Endothelial cell of umbilical vein (primary cell): ENCODE data around the gene TNIP3. TPM values are rescaled to one million over a fixed set of nuclear protein-coding genes. Genes with fewer than 3 reads are reported as not detected.

ENCODE experiments used
- BruUV-seq: library from RNA; stranded (reverse); fragments of 400-500 nt; replicated peaks from 2 replicates; lab custom pipeline; 2021; lab: Mats Ljungman, UMichigan
- CTCF ChIA-PET: fragments of 300-600, 350-600 bp; sonication (Branson Sonifier 250); formaldehyde crosslinking; loops from one replicate; lab custom pipeline; 2021; ENCODE audit warnings: antibody characterized with exemption, inconsistent platforms; lab: Charles Lee
- POLR2A ChIA-PET: fragments of 300-600, 350-600 bp; sonication (Branson Sonifier 250); formaldehyde crosslinking; loops from one replicate; lab custom pipeline; 2021; ENCODE audit warnings: antibody characterized with exemption, inconsistent platforms; lab: Charles Lee
- DNase-seq: peaks from one replicate; pipeline ENCODE4 v3.0.0-alpha.2; 2011; ENCODE audit warnings: low read depth, low spot score
- FAIRE-seq: peaks from 2 replicates; lab custom pipeline; 2011; peaks lifted over from hg19 to GRCh38; lab: Jason Lieb, UNC
- H2AFZ ChIP-seq: 2 replicates; pipeline ENCODE4 v1.6.0; 2012; ENCODE audit warnings: low read depth, low read length, control low read depth, inconsistent platforms
- H3K27ac ChIP-seq: 2 replicates; pipeline ENCODE4 v1.5.1; 2011; ENCODE audit warnings: low read depth, mild to moderate bottlenecking, control low read depth, low read length, moderate library complexity; ENCODE audit not compliant: insufficient read depth
- H3K27me3 ChIP-seq, 2 experiments: 2 replicates each; pipeline versions ENCODE4 v1.6.0 to v1.6.1; 2011; ENCODE audit warnings: low read length in 2 of 2, mixed read lengths in 1 of 2; ENCODE audit not compliant: control insufficient read depth in 2 of 2, insufficient read depth in 2 of 2
- H3K36me3 ChIP-seq, 2 experiments: 2 replicates in 1 of 2; 3 replicates in 1 of 2; pipeline ENCODE4 v1.5.1; 2011; ENCODE audit warnings: low read length in 2 of 2, mild to moderate bottlenecking in 1 of 2, moderate library complexity in 1 of 2; ENCODE audit not compliant: control insufficient read depth in 2 of 2, insufficient read depth in 2 of 2; ENCODE audit errors: extremely low read depth in 1 of 2
- H3K4me1 ChIP-seq: 3 replicates; pipeline ENCODE4 v1.5.1; 2011; ENCODE audit warnings: mild to moderate bottlenecking, low read length; ENCODE audit not compliant: control insufficient read depth, insufficient read depth; ENCODE audit errors: extremely low read depth
- H3K4me2 ChIP-seq: 2 replicates; pipeline ENCODE4 v1.6.1; 2011; ENCODE audit warnings: low read length, control low read depth, mixed read lengths; ENCODE audit not compliant: insufficient read depth
- H3K4me3 ChIP-seq, 3 experiments: fragments of 200-600 bp in 1 of 3; sonication (generic), shearing (Covaris generic) in 1 of 3; replicated peaks in 1 of 3; 2 replicates each; pipeline ENCODE4 v1.5.1; 2011 to 2016; ENCODE audit warnings: control low read depth in 3 of 3, low read length in 3 of 3, mild to moderate bottlenecking in 2 of 3, inconsistent platforms in 1 of 3, low read depth in 1 of 3, moderate library complexity in 1 of 3; ENCODE audit not compliant: insufficient read depth in 1 of 3
- H3K79me2 ChIP-seq: 2 replicates; pipeline ENCODE4 v1.6.0; 2012; ENCODE audit warnings: low read length, inconsistent platforms; ENCODE audit not compliant: control insufficient read depth, insufficient read depth
- H3K9ac ChIP-seq: replicated peaks from 2 replicates; pipeline ENCODE3; 2011; ENCODE audit warnings: low read length, control low read depth; ENCODE audit not compliant: insufficient read depth; ENCODE audit errors: extremely low read depth
- H3K9me1 ChIP-seq: replicated peaks from 3 replicates; pipeline ENCODE4 v1.6.0; 2011; ENCODE audit warnings: mild to moderate bottlenecking, low read length; ENCODE audit not compliant: control insufficient read depth, insufficient read depth; ENCODE audit errors: extremely low read depth
- H3K9me3 ChIP-seq: replicated peaks from 2 replicates; pipeline ENCODE4 v1.5.1; 2012; ENCODE audit warnings: low read length, inconsistent platforms; ENCODE audit not compliant: control insufficient read depth, insufficient read depth
- H4K20me1 ChIP-seq: replicated peaks from 2 replicates; pipeline ENCODE3; 2011; ENCODE audit warnings: mild to moderate bottlenecking, low read length; ENCODE audit not compliant: control insufficient read depth, insufficient read depth; ENCODE audit errors: extremely low read depth
- CTCF ChIP-seq, 2 donors: IDR thresholded peaks; 1 replicate in 1 of 2; 2 replicates in 1 of 2; pipeline ENCODE4 v1.5.1; 2011; ENCODE audit warnings: low read length in 2 of 2, mild to moderate bottlenecking in 2 of 2, moderate library complexity in 2 of 2, control low read depth in 1 of 2, inconsistent platforms in 1 of 2, low read depth in 1 of 2; ENCODE audit not compliant: insufficient read depth in 1 of 2; ENCODE audit errors: extremely low read depth in 1 of 2
- EZH2 ChIP-seq: IDR thresholded peaks from 2 replicates; pipeline ENCODE4 v1.6.1; 2012; ENCODE audit warnings: borderline replicate concordance, low read depth, mild to moderate bottlenecking, moderate library complexity, low read length, inconsistent platforms; ENCODE audit not compliant: severe bottlenecking
- FOS ChIP-seq: IDR thresholded peaks from 2 replicates; pipeline ENCODE4 v1.6.1; 2011; ENCODE audit warnings: mild to moderate bottlenecking, low read length, moderate library complexity, borderline replicate concordance; ENCODE audit not compliant: insufficient read depth
- GATA2 ChIP-seq: IDR thresholded peaks from 2 replicates; pipeline ENCODE4 v1.7.0; 2011; ENCODE audit warnings: low read depth, mild to moderate bottlenecking, moderate library complexity, mixed read lengths, low read length; ENCODE audit not compliant: insufficient read length, insufficient read depth
- JUN ChIP-seq: IDR thresholded peaks from 2 replicates; pipeline ENCODE4 v1.6.1; 2011; ENCODE audit warnings: borderline replicate concordance, low read depth; ENCODE audit not compliant: insufficient read length, insufficient read depth
- MAX ChIP-seq: IDR thresholded peaks from 2 replicates; pipeline ENCODE4 v1.6.1; 2011; ENCODE audit not compliant: insufficient read depth, insufficient read length
- MYC ChIP-seq: IDR thresholded peaks from one replicate; pipeline ENCODE4 v1.6.1; 2011; ENCODE audit warnings: mild to moderate bottlenecking, low read depth, low read length
- POLR2A ChIP-seq: IDR thresholded peaks from 2 replicates; pipeline ENCODE4 v1.6.1; 2012; ENCODE audit warnings: low read depth, mild to moderate bottlenecking, control low read depth, low read length
- POLR2AphosphoS5 ChIP-seq: IDR thresholded peaks from 2 replicates; pipeline ENCODE4 v1.6.1; 2012; ENCODE audit warnings: low read depth, mild to moderate bottlenecking, control low read depth, low read length, moderate library complexity; ENCODE audit not compliant: insufficient read depth
- dilution Hi-C: fragments of 300-500 bp; cut with MboI; formaldehyde crosslinking; loops from one replicate; pipeline ENCODE4 v1.15.0; 2019; ENCODE audit warnings: low sequenced_read_pairs; ENCODE audit not compliant: extremely low pct_ligation_motif_present
- intact Hi-C: fragments of 100-400 bp; cut with micrococcal nuclease; formaldehyde crosslinking; loops from one replicate; pipeline ENCODE4 v1.10.0; 2022
- polyA plus RNA-seq, 4 experiments: library from polyadenylated mRNA; depleted of rRNA in 3 of 4; stranded (reverse) in 3 of 4; unstranded in 1 of 4; fragments of >200 nt; gene quantifications; 2 replicates each; pipeline versions ENCODE4 v1.2.1 to v1.2.3, GENCODE V29; 2011 to 2012; ENCODE audit warnings: missing spikeins in 1 of 4
- total RNA-seq: library from RNA; stranded (reverse); gene quantifications from 2 replicates; pipeline ENCODE4 v1.2.3, GENCODE V29; 2021

Gene TNIP3
- total and polyA plus RNA-seq, 2 donors (not counting 3 experiments of a cell fraction or from before 2014, with no cell fraction given): not detected

- dilution Hi-C loops: no loop called here
- H4K20me1 ChIP-seq: no peaks in the 10 kb centered on the region
- H3K9ac ChIP-seq: no peak overlapping the region
- CTCF ChIA-PET: interaction anchor here (0.7 to 1.4 kb wide), 2 partner anchors 588 to 937 kb away, joined by 4 to 5 read pairs; no protein-coding TSS in a partner anchor
- no peaks in the 10 kb centered on the region for H3K27me3 ChIP-seq
- H3K36me3 ChIP-seq: no peaks in the 10 kb centered on the region
- DNase-seq (no peak), FAIRE-seq (no peak)
- no peaks in the 10 kb centered on the region for H3K79me2 ChIP-seq
- H3K4me3 ChIP-seq: no peak overlapping the region
- intact Hi-C loops: no loop called here
- no peaks in the 10 kb centered on the region for H3K9me1 ChIP-seq
- H3K27ac ChIP-seq: no peak overlapping the region
- H3K4me1 ChIP-seq: no peaks in the 10 kb centered on the region
- no peak overlapping the region for H2AFZ ChIP-seq
- POLR2A ChIA-PET: interaction anchor here (0.7 kb wide), 1 partner anchor 11 kb away, joined by 7 read pairs; no protein-coding TSS in a partner anchor
- BruUV-seq: no TSS peak
- H3K4me2 ChIP-seq: no peak overlapping the region
- no peak for TF ChIP-seq POLR2A
- no peak for TF ChIP-seq EZH2
- TF ChIP-seq FOS: no peak
- TF ChIP-seq MAX: no peak
- no peak for TF ChIP-seq CTCF (IDR thresholded peaks at IDR 0.05; ENCODE audit: extremely low read depth in 1 of 2, insufficient read depth in 1 of 2, low read depth in 1 of 2, low read length in 2 of 2)
- TF ChIP-seq GATA2: no peak
- TF ChIP-seq MYC: no peak
- no peak for TF ChIP-seq POLR2AphosphoS5
- TF ChIP-seq JUN: no peak
- no peaks in the 10 kb centered on the region for H3K9me3 ChIP-seq
Observed at GRCh38 chr4:121091941-121092340, 72.2 kb downstream of the TNIP3 start.
